HG02763 (cell line): ENCODE results near the gene GPR146.
A peak's percentile ranks its signal among the peaks of the same experiment; 100 is the strongest.

ENCODE experiments used
- ATAC-seq: cut with Tn5 transposase; IDR thresholded peaks from one replicate; pipeline ENCODE4 v1.9.1; 2021; ENCODE audit warnings: mild to moderate bottlenecking, moderate library complexity; ENCODE audit not compliant: unreplicated experiment

Gene GPR146

DNA sequence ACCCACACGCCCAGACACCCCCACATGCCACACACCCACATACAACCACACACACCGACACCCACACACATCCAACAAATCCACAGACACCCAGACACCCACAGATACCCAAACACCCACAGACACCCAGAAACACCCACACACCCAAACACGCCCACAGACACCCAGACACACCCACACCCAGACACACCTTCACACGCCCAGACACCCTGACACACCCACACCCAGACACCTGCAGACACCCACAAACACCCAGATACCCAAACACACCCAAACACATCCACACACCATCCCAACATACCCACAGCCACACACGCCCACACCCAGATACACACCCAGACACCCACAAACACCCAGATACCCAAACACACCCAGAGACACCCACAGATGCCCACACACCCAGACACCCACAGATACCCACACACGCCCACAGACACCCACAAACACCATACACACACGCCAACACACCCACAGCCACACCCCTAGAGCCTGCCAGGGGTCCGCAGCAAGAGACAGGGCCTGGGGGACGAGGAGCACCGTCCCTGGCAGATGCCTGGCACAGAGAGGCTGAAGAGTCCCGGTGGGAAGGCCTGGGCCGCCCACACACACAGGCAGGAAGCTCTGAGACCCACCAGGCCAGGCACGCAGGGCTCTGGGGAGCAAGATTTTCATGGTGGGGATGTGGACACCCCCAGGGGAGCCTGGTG, 32.9 kb upstream of the GPR146 start:
- no peak for ATAC-seq

GRCh38 chr7:1012004-1012715, 32.2 kb upstream of the GPR146 start:
- ATAC-seq: no peak

GRCh38 chr7:1012716-1013095, 31.6 kb upstream of the GPR146 start:
- no peak for ATAC-seq

DNA sequence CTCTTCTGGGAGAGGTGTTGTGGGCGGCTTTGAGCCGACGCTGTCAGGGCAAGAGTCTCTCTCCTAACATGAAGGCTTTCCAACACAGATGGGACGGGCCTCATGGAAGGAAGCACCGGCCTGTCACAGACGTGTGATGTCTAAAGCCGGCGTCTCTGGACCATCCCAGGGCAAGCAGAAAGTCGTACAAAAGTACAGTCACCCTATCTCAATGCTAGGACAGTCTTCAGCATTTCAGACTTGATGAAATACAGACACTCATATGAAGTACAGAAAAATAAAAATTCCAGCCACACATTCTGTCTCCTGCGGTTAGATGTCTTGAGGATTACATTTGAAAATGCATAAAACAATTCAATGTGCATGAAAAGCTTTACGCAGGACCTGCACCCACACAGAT, 30.8 kb upstream of the GPR146 start:
- no peak for ATAC-seq

DNA sequence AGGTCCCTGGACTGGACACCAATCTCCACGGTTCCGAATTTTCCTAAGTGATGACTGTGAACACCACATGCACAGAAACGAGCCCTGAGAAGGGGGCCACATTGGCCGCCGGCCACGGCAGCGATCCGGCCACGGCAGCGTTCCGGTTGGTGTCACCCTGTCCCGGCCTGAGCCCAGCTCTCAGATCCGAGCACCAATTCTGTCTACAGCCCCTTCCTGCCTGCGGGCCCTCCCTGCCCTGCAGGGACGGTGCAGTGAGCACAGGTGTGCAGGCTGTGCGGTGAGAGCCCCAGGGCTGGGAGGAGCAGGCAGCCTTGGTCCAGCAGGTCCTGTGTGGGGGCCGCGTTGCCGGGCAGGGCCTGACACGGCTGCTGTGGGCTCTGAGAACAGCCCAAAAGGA, 29.7 kb upstream of the GPR146 start:
- ATAC-seq: no peak

GRCh38 chr7:1015196-1016121, 28.9 kb upstream of the GPR146 start:
- no peak for ATAC-seq

DNA sequence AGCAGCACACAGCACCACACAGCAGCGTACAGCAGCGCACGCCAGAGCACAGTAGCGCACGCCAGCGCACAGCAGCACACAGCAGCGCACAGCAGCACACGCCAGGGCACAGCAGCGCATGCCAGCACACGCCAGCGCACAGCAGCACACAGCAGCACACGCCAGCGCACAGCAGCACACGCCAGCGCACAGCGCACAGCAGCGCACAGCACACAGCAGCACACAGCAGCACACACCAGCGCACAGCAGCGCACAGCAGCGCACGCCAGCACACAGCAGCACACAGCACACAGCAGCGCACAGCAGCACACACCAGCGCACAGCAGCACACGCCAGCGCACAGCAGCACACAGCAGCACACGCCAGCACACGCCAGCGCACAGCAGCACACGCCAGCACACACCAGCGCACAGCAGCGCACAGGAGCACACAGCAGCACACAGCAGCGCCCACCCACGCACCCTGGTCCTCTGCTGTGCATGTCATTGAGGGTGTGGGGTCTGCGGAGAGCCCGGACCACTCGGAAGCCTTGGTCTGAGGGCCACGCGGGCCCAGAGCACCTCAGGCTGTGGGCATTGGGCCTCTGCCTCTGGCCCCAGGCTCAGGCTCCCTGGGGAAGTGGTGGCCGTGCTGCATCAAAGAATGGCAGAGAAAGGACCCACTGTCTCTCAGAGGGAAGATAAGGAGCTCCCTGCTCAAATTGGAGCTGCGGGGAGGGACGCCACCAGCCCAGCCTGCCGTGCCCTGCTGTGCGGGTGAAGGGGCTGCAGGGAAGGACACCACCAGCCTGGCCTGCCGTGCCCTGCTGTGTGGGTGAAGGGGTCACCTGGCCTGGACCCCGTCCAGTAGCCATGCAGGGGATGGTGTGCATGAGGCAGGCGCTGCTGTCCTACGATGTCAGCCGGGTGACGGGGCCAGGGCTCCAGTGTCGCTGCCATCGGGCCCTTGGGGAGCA, 27.5 kb upstream of the GPR146 start:
- ATAC-seq: no peak

GRCh38 chr7:1017586-1018333, 26.6 kb upstream of the GPR146 start:
- no peak for ATAC-seq

DNA sequence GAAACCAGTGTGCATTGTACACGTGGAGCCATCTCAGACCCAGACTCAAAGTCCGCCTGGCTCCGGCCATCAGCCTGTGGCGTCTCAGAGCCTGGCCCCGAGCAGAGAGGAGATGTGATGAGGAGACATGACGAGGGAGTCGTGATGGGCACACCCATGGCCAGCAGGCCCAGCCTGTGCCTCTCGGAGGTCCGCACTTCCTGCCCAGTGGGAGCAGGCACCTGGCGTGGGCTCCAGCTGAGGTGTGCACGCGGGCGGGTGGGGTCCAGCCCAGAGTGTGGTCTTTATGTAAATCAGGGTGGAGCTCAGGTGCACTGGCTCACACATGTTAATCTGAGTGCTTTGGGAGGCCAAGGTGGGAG, 26.0 kb upstream of the GPR146 start:
- no peak for ATAC-seq

DNA sequence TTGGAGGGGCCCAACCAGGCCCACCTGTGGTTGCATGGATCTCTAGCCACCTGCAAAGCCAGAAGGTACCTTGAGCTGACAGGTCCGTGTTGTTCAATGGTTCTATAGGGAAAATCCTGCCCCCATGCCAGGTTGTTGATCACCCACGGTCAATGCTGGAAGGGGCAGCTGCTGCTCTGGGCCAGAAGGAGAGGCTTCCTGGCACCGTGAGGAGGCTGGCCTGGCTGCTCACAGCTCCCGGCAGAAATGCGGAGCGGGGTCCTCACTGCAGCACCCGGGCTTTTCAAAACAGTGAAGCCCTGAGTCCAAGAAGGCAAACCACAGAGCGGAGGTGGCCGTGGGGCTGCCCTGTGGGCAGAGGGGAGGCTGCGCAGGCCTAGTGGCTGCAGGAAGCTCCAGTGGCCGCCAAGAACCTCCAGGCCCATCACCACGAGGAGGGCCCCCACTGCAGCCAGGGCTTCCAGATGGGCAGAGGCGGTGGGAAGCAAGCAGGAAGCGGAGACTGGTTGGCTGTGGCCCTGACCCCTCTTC, 25.0 kb upstream of the GPR146 start:
- ATAC-seq: no peak

DNA sequence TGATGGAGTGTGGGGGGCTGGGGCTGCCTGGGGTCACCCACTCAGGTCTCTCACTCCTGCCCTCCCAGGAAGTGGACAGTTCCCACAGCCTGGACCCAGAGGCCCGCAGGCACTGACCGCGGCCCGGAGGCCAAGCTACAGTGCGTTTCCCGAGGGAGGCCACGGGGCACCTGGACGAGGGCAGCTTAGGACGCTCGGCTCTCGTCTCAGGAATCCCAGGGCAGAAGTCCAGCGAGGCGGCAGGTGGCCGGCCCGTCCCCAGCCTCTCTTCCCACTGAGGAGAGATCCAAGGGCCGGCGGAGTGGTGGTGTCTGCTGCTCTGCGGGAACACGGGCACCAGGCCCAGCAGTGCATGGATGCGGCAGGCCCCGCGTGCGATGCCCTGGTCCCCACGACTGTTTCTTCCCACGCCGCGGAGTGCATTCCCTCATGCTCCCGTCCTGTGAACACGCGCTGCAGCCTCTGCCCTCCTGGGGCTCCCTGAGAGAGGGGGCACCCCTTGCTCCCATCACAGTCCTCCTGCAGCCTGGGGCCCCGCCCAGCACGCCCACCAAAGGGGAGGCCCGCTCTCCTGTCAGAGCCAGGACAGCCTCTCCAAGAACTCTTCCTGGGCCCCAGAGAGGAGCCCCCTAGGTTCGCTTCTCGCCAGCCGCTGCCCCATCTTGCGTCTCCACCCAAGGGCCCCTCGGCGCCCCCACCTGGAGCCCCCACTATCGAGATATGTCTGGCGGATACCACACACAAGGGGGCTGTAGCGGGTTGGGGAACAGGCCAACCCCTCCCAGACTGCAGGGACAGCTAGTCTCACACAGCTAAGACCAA, 24.3 kb upstream of the GPR146 start:
- no peak for ATAC-seq

DNA sequence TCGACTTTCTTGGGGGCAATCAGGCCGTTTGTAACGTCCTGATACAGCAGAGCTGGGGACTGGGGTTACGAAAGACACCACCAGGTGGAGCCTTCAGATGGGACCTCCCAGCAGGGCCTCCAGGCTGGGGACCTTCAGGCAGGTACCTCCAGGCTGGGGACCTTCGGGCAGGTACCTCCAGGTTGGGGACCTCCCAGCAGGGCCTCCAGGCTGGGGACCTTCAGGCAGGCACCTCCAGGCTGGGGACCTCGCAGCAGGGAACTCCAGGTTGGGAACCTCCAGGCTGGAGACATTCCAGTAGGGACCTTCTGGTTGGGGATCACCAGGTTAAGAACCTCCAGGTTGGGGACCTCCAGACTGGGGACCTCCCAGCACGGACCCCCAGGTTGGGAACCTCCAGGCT, 23.5 kb upstream of the GPR146 start:
- no peak for ATAC-seq

GRCh38 chr7:1021366-1021765, 23.0 kb upstream of the GPR146 start:
- no peak for ATAC-seq

DNA sequence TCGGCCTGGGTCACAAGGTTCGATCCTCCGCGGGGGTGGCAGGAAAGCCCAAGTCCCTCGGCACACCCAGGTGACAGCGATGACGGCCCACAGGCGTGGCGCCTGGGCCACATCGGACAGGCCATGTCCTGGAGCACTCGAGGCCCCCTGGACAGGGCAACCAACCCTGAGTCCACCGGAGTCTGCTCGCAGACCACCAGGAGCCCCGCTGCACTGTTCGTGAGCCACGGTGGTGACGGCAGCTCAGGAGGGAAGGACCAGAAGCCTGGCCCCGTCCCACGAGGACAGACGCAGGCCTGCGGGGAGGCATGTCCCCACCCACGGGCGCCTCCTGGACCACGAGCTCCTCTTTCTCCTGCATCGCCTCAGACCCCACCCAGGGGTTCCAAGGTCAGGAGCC, 22.4 kb upstream of the GPR146 start:
- ATAC-seq: no peak

DNA sequence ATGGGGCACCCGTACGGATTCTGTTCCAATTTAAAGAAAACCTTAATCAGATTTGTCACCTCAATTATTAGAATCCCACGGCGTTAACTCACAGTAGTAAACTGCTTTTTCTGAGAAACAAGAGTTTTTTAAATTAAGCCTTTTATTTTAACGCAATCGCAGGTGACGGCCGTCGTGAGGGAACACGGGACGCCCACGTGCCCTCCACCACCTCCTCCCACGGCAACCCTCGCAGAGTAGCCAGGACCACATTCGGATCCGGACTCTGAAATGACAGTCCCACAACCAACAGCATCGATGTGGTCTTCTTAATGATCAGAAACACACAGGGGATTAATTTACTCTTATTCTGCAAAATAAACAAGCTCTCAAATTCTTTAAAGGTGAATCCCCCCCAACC, 22.0 kb upstream of the GPR146 start:
- ATAC-seq: no peak

DNA sequence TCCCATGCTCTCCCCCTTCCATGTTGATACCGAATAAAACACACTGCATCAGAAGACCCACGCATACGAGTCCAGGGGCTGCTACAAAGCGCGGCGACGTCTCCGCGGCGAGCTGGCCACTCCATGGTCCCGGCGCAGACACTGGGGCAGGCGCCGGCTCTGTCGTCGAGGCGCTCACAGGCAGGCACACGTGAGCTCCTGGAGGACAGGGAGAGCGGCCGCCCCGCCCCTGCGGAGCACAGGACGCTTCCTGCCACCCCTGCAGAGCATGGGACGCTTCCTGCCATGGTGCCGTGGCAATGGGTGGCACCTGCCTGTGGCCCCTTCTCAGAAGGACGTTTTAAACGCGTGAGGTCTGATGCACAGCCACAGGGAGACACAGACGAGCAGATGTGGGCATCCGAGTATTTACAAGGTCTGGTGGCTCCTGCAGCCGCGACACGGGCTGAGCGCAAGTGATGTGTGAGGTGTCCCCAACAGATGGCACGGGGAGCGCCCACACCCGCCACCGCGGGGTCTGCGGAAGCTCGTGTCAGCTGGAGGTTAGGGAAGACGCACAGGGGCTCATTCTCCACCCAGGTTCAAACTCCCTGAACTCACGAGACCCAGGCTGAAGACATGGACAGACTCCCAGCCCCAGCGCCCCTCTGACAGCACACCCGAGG, 21.4 kb upstream of the GPR146 start:
- ATAC-seq: no peak

GRCh38 chr7:1024331-1024841, 20.0 kb upstream of the GPR146 start:
- peak; percentile 40 for ATAC-seq
